Activated CD8-positive, alpha-beta memory T cell treated with anti-CD3 and anti-CD28 coated beads for 24 hours (primary cell): ENCODE results near the gene SCUBE1.

Experiments used
- DNase-seq: peaks from one replicate; pipeline ENCODE4 v3.0.0-alpha.2; 2020

Gene SCUBE1

GRCh38 chr22:43209523-43209890, 133.7 kb downstream of the SCUBE1 start:
- DNase-seq, result no peak

- no peak for DNase-seq
These were observed 134.3 kb downstream of the SCUBE1 start for GRCh38 chr22:43208703-43209522.

- no peak for DNase-seq
These were observed 135.1 kb downstream of the SCUBE1 start for GRCh38 chr22:43207849-43208702.

- DNase-seq, result no peak
These were observed 135.8 kb downstream of the SCUBE1 start for GRCh38 chr22:43207386-43207785.

- DNase-seq, result no peak
These were observed 136.5 kb downstream of the SCUBE1 start for GRCh38 chr22:43206509-43207161.

- DNase-seq, result no peak
These were observed 137.2 kb downstream of the SCUBE1 start for GRCh38 chr22:43205748-43206508.

GRCh38 chr22:43205261-43205691, 137.9 kb downstream of the SCUBE1 start:
- DNase-seq, result no peak

- DNase-seq, result no peak
These were observed 139.6 kb downstream of the SCUBE1 start for GRCh38 chr22:43203471-43203981.

GRCh38 chr22:43202756-43203410, 140.3 kb downstream of the SCUBE1 start:
- no peak for DNase-seq

GRCh38 chr22:43202326-43202725, 140.8 kb downstream of the SCUBE1 start:
- DNase-seq, result no peak

- DNase-seq, result no peak
These were observed 141.5 kb downstream of the SCUBE1 start for GRCh38 chr22:43201486-43202219.

- no peak for DNase-seq
These were observed 142.6 kb downstream of the SCUBE1 start for GRCh38 chr22:43200555-43200954.

GRCh38 chr22:43200031-43200430, 143.1 kb downstream of the SCUBE1 start:
- no peak for DNase-seq

GRCh38 chr22:43199541-43199940, 143.6 kb downstream of the SCUBE1 start:
- no peak for DNase-seq

- no peak for DNase-seq
These were observed 144.2 kb downstream of the SCUBE1 start for GRCh38 chr22:43198936-43199335.

- no peak for DNase-seq
These were observed 145.0 kb downstream of the SCUBE1 start for GRCh38 chr22:43198126-43198525.

GRCh38 chr22:43197271-43197941, 145.8 kb downstream of the SCUBE1 start:
- DNase-seq, result no peak

- no peak for DNase-seq
These were observed 151.3 kb downstream of the SCUBE1 start for GRCh38 chr22:43191831-43192230.

GRCh38 chr22:43188829-43189545, 154.2 kb downstream of the SCUBE1 start:
- no peak for DNase-seq
